Astrocyte (in vitro differentiated cells and primary cell): ENCODE measurements around the gene C10orf90. TPM values are rescaled to one million over a fixed set of nuclear protein-coding genes. Genes with fewer than 3 reads are reported as not detected.

Experiments used
- total RNA-seq: library from RNA; stranded (reverse); gene quantifications from 2 replicates; pipeline ENCODE4 v1.2.1, GENCODE V29; 2021

The C10orf90 gene
- total RNA-seq, 1 donor from 2014 or later, result not detected

Other genes starting within 250 kb of the C10orf90 start
- gene DOCK1, start 234.7 kb upstream of the C10orf90 start, total RNA-seq, result 42.5 and 45.0 TPM in 2 replicates